Colonic mucosa (tissue), 4 donors: ENCODE data around the gene PLCXD3. TPM values are rescaled to one million over a fixed set of nuclear protein-coding genes. Genes with fewer than 3 reads are reported as not detected.

Experiments
- DNase-seq: peaks from one replicate; pipeline ENCODE4 v3.0.0-alpha.2; 2020
- H3K27ac ChIP-seq: fragments of 200-600 bp; one replicate; pipeline ENCODE4 v1.8.0; 2021
- H3K27me3 ChIP-seq: fragments of 200-600 bp; one replicate; pipeline ENCODE4 v1.8.0; 2021
- H3K36me3 ChIP-seq: fragments of 200-600 bp; one replicate; pipeline ENCODE4 v1.8.0; 2021
- H3K4me1 ChIP-seq: fragments of 200-600 bp; one replicate; pipeline ENCODE4 v1.8.0; 2021; ENCODE audit warnings: mild to moderate bottlenecking
- H3K4me3 ChIP-seq: fragments of 200-600 bp; one replicate; pipeline ENCODE4 v1.8.0; 2021
- H3K9ac ChIP-seq, 2 donors: one replicate each; pipeline ENCODE4 v1.7.0; 2013; ENCODE audit warnings: control low read depth in 2 of 2, low read depth in 2 of 2, low read length in 2 of 2
- H3K9me3 ChIP-seq: fragments of 200-600 bp; one replicate; pipeline ENCODE4 v1.8.0; 2021
- CTCF ChIP-seq: fragments of 200-600 bp; IDR thresholded peaks from one replicate; pipeline ENCODE4 v1.8.0; 2022; ENCODE audit warnings: antibody characterized with exemption, mild to moderate bottlenecking
- intact Hi-C: fragments of 100-400 bp; cut with DNase I; formaldehyde crosslinking; loops from one replicate; pipeline ENCODE4 v1.14.1; 2022
- total RNA-seq, 2 donors: library from RNA; stranded (reverse); fragmentation: NEBNext Ultra II Directional in 1 of 2; extraction: Animal tissue kit (Norgen Biotek cat#: 25700) in 1 of 2; gene quantifications; one replicate each; pipeline ENCODE4 v1.2.1, GENCODE V29; 2021
- donor health status: healthy.
- donor health status: DM: no; HTN: no; CAD: no.
- donor health status: DM: no; HTN: no; CAD: no.

The PLCXD3 gene
- total RNA-seq, 2 donors from 2014 or later: 0.47 to 0.80 TPM

GRCh38 chr5:41445937-41446563 is 64.4 kb downstream of the PLCXD3 start:
- TF ChIP-seq CTCF: no peak
- Histone ChIP-seq H3K9ac (no peak overlapping the region), H3K27ac (no peak overlapping the region), H3K36me3 (no peaks in the 10 kb centered on the region), H3K4me3 (no peak overlapping the region), H3K27me3 (no peaks in the 10 kb centered on the region), H3K4me1 (no peaks in the 10 kb centered on the region), H3K9me3 (no peaks in the 10 kb centered on the region)
- peak; percentile 18 for DNase-seq
- intact Hi-C loops: no loop called here

GRCh38 chr5:41435276-41435675 is 75.1 kb downstream of the PLCXD3 start:
- intact Hi-C loops: no loop called here
- Histone ChIP-seq H3K9ac (no peak overlapping the region), H3K4me3 (no peak overlapping the region), H3K27ac (no peak overlapping the region), H3K27me3 (no peaks in the 10 kb centered on the region), H3K4me1 (no peaks in the 10 kb centered on the region), H3K9me3 (no peaks in the 10 kb centered on the region), H3K36me3 (no peaks in the 10 kb centered on the region)
- DNase-seq: no peak
- TF ChIP-seq CTCF: no peak

- no peaks in the 10 kb centered on the region for H3K36me3 ChIP-seq
- H3K27me3 ChIP-seq: no peaks in the 10 kb centered on the region
- H3K9me3 ChIP-seq: no peaks in the 10 kb centered on the region
- no peak for DNase-seq
- H3K4me1 ChIP-seq: no peaks in the 10 kb centered on the region
- no peak overlapping the region for H3K9ac ChIP-seq
- no peak overlapping the region for H3K27ac ChIP-seq
- intact Hi-C loops: no loop called here
- peak; percentile 23 for TF ChIP-seq CTCF
- H3K4me3 ChIP-seq: no peak overlapping the region
These were observed 76.7 kb downstream of the PLCXD3 start for GRCh38 chr5:41433552-41434181.

- H3K27ac ChIP-seq: no peak overlapping the region
- no peaks in the 10 kb centered on the region for H3K4me1 ChIP-seq
- no peaks in the 10 kb centered on the region for H3K9me3 ChIP-seq
- intact Hi-C loops: no loop called here
- H3K4me3 ChIP-seq: no peak overlapping the region
- no peaks in the 10 kb centered on the region for H3K27me3 ChIP-seq
- no peaks in the 10 kb centered on the region for H3K36me3 ChIP-seq
- no peak overlapping the region for H3K9ac ChIP-seq
- no peak for TF ChIP-seq CTCF
- no peak for DNase-seq
These were observed 77.7 kb downstream of the PLCXD3 start for GRCh38 chr5:41432481-41433253.

- no peaks in the 10 kb centered on the region for H3K27me3 ChIP-seq
- no peak for DNase-seq
- no peak overlapping the region for H3K4me3 ChIP-seq
- no peaks in the 10 kb centered on the region for H3K9me3 ChIP-seq
- H3K4me1 ChIP-seq: no peaks in the 10 kb centered on the region
- H3K36me3 ChIP-seq: no peaks in the 10 kb centered on the region
- H3K27ac ChIP-seq: no peak overlapping the region
- no peak for TF ChIP-seq CTCF
- intact Hi-C loops: no loop called here
- no peak overlapping the region for H3K9ac ChIP-seq
These were observed 82.9 kb downstream of the PLCXD3 start for GRCh38 chr5:41427505-41427904.
